ENCODE data around the gene XPNPEP3.

XPNPEP3 gene

GRCh38 chr22:40919446-40919845 lies 62.5 kb downstream of the XPNPEP3 start:
- H3K79me2 ChIP-seq (ENCODE audit: insufficient read depth, low read length), result no peaks in the 10 kb centered on the region
- H4K20me1 ChIP-seq (ENCODE audit: low read depth, low read length), result no peaks in the 10 kb centered on the region
- peaks cover 3% of the 10 kb centered on the region; the same call in 1 of the 2 replicates for H3K36me3 ChIP-seq (ENCODE audit: low read length)
- H3K27ac ChIP-seq (ENCODE audit: low read depth, low read length), result no peak overlapping the region
- H3K9me3 ChIP-seq (ENCODE audit: insufficient read depth, low read length), result no peaks in the 10 kb centered on the region
- H3F3A ChIP-seq (ENCODE audit: insufficient read depth), result peaks cover 9% of the 10 kb centered on the region; the same call in 1 of the 2 replicates
- H3K9me2 ChIP-seq (replicated peaks; ENCODE audit: insufficient read depth, low read length), result no peaks in the 10 kb centered on the region
- H3K9ac ChIP-seq (ENCODE audit: low read length), result no peak overlapping the region
- H2AFZ ChIP-seq (ENCODE audit: low read depth, low read length, severe bottlenecking), result no peak overlapping the region
- no peak overlapping the region for H3K4me3 ChIP-seq (ENCODE audit: insufficient read depth, low read length, poor library complexity, severe bottlenecking)
- H3K27me3 ChIP-seq (ENCODE audit: low read length), result no peaks in the 10 kb centered on the region
- H3K4me2 ChIP-seq (ENCODE audit: low read depth, low read length, poor library complexity, severe bottlenecking), result no peak overlapping the region
- TF ChIP-seq CTCF (IDR thresholded peaks at IDR 0.05; ENCODE audit: insufficient read depth, low read length, poor library complexity, severe bottlenecking) (no peak), EZH2phosphoT487 (conservative IDR thresholded peaks at IDR 0.05; ENCODE audit: low read length) (no peak)

- no peaks in the 10 kb centered on the region for H3K9me2 ChIP-seq (replicated peaks; ENCODE audit: insufficient read depth, low read length)
- no peak overlapping the region for H3K4me2 ChIP-seq (ENCODE audit: low read depth, low read length, poor library complexity, severe bottlenecking)
- H3K27me3 ChIP-seq (ENCODE audit: low read length), result no peaks in the 10 kb centered on the region
- no peaks in the 10 kb centered on the region for H4K20me1 ChIP-seq (ENCODE audit: low read depth, low read length)
- no peak overlapping the region for H2AFZ ChIP-seq (ENCODE audit: low read depth, low read length, severe bottlenecking)
- peaks cover 3% of the 10 kb centered on the region; the same call in 1 of the 2 replicates for H3K36me3 ChIP-seq (ENCODE audit: low read length)
- no peaks in the 10 kb centered on the region for H3K9me3 ChIP-seq (ENCODE audit: insufficient read depth, low read length)
- H3K27ac ChIP-seq (ENCODE audit: low read depth, low read length), result no peak overlapping the region
- TF ChIP-seq CTCF (IDR thresholded peaks at IDR 0.05; ENCODE audit: insufficient read depth, low read length, poor library complexity, severe bottlenecking) (no peak), EZH2phosphoT487 (conservative IDR thresholded peaks at IDR 0.05; ENCODE audit: low read length) (no peak)
- H3K9ac ChIP-seq (ENCODE audit: low read length), result no peak overlapping the region
- peaks cover 9% of the 10 kb centered on the region; the same call in 1 of the 2 replicates for H3F3A ChIP-seq (ENCODE audit: insufficient read depth)
- H3K79me2 ChIP-seq (ENCODE audit: insufficient read depth, low read length), result no peaks in the 10 kb centered on the region
- no peak overlapping the region for H3K4me3 ChIP-seq (ENCODE audit: insufficient read depth, low read length, poor library complexity, severe bottlenecking)
Observed at GRCh38 chr22:40920526-40920925, 63.6 kb downstream of the XPNPEP3 start.

GRCh38 chr22:40922484-40923303 lies 65.7 kb downstream of the XPNPEP3 start:
- H3K27me3 ChIP-seq (ENCODE audit: low read length), result no peaks in the 10 kb centered on the region
- TF ChIP-seq CTCF (IDR thresholded peaks at IDR 0.05; ENCODE audit: insufficient read depth, low read length, poor library complexity, severe bottlenecking) (peak; percentile 45), EZH2phosphoT487 (conservative IDR thresholded peaks at IDR 0.05; ENCODE audit: low read length) (no peak)
- no peak overlapping the region for H3K4me2 ChIP-seq (ENCODE audit: low read depth, low read length, poor library complexity, severe bottlenecking)
- no peaks in the 10 kb centered on the region for H3K9me3 ChIP-seq (ENCODE audit: insufficient read depth, low read length)
- H3K9ac ChIP-seq (ENCODE audit: low read length), result no peak overlapping the region
- H3K4me3 ChIP-seq (ENCODE audit: insufficient read depth, low read length, poor library complexity, severe bottlenecking), result no peak overlapping the region
- peaks cover 9% of the 10 kb centered on the region; the same call in 1 of the 2 replicates for H3F3A ChIP-seq (ENCODE audit: insufficient read depth)
- H2AFZ ChIP-seq (ENCODE audit: low read depth, low read length, severe bottlenecking), result no peak overlapping the region
- H3K27ac ChIP-seq (ENCODE audit: low read depth, low read length), result no peak overlapping the region
- no peaks in the 10 kb centered on the region for H4K20me1 ChIP-seq (ENCODE audit: low read depth, low read length)
- no peaks in the 10 kb centered on the region for H3K9me2 ChIP-seq (replicated peaks; ENCODE audit: insufficient read depth, low read length)
- no peaks in the 10 kb centered on the region for H3K79me2 ChIP-seq (ENCODE audit: insufficient read depth, low read length)
- peaks cover 3% of the 10 kb centered on the region; the same call in 1 of the 2 replicates for H3K36me3 ChIP-seq (ENCODE audit: low read length)
